ENCODE results near the gene CDHR3.
A peak's percentile ranks its signal among the peaks of the same experiment; 100 is the strongest.

Gene CDHR3

DNA sequence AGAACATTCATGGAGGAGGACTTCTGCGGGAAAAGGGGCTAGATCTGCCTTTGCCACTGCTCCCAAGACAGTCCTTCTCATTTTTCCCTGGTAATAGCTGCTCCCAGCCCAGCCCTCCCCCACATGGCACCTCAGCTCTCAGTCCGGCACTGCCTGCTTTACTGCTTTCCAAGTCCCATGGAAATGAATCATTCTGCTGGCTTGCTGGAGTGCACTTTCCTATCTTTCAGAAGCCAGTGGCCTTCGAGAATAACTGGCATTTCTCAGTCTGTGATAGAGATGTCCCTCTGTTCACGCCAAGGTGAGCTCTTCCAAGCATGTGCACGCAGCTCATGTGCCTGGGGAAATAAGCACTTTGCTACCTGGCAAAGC, 87.7 kb downstream of the CDHR3 start:
- DNase-seq (ENCODE audit: low spot score) = no peak

DNA sequence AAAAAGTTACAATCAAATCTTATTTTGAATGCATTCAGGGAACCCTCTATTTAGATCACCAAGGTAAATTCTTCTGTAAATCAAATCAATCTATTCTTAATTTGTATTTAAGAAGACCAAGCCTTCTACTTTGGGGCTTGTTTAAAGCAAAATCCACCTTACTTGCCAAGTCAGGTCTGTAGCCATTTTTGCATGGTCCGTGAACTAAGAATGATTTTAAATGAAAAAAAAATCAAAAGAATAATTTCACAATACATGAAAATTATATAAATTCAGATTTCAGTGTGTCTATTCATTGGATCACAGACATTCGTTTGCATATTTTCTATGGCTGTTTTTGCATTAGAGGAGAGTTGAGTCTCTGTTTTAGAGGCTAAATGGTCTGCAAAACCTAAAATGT, 89.6 kb downstream of the CDHR3 start:
- DNase-seq (ENCODE audit: low spot score) = no peak

DNA sequence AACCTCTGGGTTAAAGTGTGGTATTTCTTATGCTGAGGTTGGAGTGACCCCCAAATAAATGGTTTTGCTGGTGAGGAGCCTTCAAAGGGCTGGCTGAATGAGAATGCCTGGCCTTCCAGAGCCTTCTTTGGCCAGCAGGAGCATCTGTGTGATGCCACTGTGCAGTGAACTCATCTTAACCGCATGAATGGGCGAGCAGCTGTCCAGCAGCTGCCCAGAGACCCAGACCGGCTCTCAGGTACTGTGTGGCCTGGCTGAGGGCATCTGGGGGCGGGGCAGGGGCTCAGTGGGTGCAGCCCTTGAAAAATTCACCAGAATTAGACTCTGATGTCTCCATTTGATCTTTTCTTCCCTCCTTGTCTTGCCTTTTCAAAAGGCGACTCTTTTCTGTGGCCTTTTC, 90.0 kb downstream of the CDHR3 start:
- no peak for DNase-seq (ENCODE audit: low spot score)

DNA sequence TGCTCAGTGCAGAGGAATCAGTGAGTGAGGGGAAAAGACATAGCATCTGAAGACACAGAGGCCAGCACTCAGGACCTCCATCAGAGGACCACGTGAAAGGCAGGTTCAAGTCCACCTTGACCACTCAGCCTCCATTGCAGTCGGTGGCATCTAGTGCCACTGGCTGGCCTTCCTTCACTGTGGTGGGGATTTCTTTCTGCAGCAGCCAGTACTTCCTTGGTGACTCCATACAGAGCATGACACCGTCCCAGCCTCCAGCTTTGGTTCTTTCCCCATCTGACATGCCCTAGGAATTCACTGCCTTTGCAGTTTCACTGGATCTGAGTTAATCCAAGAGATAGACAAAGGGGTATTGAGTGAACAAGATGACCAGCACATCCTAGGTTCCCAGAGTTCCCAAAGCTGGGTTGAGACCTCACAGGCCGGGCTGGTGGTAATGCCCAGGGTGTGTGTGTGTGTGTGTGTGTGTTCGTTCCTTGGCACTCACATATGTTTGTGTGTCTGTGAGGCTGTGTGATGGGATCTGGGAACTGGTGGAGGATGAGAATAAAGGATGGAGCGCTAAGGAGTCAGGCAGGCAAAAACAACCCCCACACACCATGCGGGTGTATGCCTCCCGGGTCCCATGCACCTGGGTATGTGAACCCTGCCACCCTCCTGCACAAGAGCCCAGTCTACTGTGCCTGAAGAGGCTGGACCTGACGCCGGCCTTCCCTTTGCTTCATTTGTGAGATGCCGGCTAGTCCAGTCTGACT, 91.3 kb downstream of the CDHR3 start:
- no peak for DNase-seq (ENCODE audit: low spot score)

DNA sequence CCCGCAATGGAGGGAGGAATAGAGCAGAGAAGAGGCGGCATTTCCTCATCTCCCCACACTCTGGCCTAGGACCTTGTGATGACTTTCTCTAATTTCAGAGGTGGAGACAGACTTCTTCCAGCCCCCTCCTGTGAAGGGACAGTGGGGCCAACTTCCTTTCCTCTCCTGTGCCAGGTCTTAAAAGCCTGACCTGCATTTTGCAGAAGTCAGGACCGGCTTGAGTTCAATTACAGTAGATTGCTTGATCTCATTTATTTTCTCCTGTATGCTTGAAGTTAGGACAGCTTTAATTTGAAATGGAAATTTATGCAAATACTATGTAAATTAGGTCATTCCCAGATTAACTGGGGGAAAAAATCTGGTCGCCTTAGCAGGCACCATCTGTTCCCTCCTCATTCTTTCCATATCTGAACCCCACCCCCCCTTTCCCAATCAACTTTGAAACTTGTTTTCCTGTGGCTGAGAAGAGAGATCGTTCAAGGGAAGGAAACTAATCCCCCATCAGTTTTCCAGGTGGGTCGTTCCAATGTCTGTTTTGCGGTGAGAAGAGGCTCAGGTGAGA, 92.0 kb downstream of the CDHR3 start:
- DNase-seq (ENCODE audit: low spot score) = no peak

DNA sequence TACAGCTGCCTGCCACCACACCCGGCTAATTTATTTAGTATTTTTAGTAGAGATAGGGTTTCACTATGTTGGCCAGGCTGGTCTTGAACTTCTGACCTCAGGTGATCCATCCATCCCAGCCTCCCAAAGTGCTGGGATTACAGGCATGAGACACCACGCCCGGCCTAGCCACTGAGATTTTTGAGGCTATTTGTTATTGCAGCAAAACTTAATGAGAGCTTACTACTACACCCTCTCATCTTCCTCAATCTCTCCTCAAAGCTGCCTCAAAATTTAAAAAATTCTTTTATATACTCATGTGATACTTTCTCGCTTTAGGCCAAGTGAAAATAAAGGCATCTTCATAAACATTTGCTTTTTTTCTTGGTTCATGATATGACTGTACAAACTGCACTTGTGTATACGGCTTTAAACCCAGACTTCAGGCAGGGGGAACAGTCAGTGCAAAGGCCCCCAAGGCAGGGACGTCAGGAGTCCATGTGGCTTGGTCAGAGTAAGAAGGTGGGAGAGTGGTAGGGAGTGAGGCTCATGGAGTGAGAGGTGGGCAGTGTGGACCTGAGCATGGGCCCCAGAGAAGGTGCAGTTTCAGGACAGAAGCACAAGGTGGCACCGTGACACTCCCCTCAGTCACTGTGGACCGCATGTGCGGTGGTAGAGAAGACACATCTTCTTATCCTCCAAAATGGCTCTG, 93.6 kb downstream of the CDHR3 start:
- DNase-seq (ENCODE audit: low spot score) = peak; percentile 89

DNA sequence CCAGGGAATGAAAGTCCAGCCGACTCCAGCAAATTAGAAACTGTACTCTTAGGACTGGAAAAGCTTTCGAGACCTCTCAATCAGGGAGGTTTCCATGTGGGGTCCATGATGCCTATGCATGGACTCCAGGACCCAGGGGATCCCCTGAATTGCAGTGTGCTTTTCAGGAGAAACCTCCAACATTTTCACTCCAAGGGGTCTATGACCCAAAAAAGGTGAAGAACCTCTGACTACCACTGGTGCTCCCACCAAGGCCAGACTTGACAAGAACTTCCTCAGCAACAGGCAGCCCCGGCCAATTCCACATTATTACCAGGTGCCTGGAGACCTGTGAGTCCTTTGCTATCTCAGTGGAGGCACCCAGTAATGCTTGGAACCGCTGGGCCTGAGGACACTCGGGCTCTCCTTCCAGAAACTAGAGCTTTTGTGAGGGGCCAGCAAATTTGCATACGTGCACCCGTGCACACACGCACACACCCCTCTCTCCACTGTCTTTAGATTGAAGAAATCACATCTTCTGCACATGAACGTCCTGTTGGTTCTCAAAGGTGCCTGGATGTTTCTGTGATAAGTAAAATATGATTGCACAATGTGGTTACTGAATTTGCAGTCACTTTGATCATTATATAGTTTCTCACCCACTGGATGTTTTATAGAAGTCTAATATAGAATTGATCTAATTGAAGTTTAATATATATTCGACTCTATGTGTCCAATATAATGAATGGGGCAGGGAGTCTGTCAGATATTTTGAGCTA, 94.3 kb downstream of the CDHR3 start:
- no peak for DNase-seq (ENCODE audit: low spot score)

DNA sequence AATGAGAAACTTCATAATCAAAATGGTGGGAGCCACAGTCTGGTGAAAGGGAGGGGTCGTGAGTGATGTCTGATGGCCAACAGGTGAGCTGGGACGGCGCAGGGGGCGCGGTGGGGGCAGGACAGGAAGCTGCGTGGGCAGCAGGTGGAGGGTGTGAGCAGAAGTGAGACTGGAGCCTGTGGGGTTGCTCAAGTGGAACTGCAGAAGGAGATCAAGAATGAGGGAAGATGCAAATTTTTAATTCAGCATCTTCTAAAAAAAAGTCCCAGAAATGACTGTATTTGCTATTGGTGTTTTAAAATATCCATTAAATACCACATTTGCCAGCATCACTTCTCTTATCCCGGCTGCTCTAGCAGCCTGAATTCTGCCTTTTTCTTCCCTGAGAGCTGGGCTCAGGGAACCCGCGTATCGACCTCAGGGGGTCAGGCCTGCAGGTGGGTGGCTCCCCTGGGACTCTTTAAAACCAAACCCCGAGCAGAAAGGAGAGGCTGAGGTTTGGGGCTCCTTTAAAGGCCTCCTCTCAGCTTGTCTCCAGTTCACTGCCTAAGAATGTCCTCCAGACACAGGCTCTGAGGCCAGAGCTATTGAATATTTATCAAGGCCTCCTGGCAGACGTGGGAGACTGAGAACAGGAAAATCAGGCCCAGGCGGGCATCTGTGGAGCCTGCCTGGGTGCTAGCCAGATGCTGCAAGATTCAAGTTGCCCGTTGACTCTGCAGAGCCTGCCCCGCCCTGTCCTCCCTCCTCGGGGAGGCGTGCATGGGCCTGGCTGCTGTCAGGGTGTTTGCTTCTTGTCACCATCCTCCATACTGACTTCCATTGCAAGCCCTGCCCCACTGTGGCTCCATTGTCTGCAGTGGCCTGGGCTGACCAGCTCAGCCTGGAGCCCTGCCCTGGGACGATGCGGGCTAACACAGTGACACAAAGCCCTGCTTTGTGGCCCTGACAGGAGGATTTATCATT, 95.2 kb downstream of the CDHR3 start:
- DNase-seq (ENCODE audit: low spot score) = no peak

DNA sequence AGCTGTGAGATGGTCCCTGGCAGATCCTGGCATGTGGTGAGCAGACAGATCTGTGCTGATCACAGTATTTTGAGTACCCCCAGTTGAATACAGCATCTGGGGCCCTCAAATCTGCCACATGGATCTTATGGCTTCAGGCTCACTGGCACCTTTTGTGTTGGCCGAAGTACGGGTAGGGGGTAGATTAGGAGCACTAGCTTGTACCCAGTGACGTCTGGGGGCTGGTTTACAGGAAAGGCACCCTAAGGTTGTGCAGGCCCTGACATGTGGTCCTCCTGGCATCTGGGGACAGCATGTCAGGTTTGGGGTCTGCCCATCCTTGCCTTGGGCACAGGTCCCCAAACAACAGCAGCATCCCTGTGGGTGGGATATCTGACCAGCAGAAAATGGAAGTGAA, 95.9 kb downstream of the CDHR3 start:
- DNase-seq (ENCODE audit: low spot score) = no peak

DNA sequence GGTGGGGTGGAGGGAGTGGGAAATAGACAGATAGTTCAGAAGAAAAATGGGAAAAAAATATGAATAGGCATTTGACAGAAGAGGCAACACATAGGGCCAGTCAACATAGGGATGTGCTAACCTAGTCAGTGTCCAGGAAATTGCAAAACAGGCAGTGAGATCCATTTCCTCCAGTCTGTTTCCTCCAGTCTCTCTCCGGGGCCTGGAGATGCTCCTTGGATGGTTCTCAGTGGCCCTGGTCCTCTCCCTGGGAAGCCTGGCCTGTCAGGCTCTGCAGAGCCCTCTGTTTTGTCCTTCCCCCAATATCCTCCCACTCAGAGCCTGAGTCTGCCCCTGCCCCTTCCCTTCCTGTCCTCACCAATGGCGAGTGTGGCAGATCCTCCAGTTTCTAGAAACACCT, 96.5 kb downstream of the CDHR3 start:
- DNase-seq (ENCODE audit: low spot score) = no peak

DNA sequence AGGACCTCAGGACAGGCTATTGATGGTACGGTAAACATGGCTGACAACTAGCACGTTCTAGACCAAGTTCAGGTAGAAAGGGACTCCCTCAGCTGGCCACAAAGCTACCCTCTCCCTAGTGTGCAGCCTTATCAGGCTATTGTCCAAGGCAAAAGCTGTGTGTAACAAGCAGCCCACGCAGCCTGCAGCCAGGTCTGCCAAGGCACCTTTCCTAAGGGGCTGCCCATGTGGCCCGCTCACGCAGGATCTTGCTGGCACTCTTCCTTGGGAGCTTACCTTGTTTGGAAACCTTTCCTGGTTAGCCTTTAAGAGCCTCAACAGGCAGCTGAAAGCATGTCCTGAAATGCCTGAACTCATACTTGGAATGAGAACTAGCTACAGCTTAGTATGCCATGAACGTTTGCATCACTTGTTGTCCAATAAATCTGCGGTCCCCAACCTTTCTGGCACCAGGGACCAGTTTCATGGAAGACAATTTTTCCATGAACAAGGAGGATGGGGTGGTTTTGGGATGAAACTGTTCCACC, 97.4 kb downstream of the CDHR3 start:
- DNase-seq (ENCODE audit: low spot score) = no peak

DNA sequence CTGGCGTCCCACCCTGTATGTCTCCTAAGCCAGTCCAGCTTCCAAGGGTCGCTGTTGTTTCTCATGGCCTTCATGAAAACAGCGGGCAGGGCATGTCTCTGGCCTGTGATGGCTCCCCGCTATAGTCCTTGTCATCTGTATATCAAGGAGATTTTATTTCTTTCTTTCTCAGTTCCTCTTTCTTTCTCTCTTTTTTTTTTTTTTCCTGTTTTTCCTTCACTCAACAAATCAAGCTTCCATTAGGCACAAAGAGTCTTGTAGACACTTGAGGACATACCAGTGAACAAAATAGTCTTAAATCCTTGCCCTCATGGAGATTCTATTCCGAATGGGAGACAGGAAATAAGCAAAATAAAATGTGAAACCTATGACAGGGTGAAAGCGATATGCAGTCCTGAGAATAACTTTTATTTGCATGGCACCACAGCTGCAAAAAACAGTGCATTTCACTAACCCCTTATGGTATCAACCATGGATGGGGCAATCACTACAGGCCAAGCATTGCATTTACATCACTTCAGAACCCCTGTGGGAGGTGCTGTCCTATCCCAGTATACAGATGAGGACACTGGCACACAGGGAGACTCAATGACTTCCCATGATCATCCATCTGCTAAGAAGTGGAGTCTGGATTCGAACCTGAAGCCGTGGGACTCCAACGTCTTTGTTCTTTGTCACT, 98.4 kb downstream of the CDHR3 start:
- no peak for DNase-seq (ENCODE audit: low spot score)

DNA sequence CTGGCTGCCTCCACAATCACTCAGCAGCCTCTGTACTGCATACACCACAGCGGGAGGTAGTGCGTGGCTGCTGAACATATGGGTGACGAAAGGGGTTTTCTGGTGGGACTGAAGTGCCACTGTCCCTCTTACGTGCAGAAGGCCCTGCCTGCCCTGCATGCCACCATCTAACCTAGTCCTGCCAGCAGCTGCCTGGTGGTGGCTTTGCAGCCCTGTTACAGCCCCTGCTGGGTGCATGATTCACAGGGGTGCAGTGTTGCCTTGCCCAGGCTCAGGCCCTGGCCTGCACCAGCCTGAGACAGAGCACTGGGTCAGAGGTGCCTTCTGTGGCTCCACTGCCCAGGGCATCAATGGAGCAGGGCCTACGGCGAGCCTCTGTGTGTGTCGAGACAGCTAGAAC, 98.9 kb downstream of the CDHR3 start:
- no peak for DNase-seq (ENCODE audit: low spot score)

DNA sequence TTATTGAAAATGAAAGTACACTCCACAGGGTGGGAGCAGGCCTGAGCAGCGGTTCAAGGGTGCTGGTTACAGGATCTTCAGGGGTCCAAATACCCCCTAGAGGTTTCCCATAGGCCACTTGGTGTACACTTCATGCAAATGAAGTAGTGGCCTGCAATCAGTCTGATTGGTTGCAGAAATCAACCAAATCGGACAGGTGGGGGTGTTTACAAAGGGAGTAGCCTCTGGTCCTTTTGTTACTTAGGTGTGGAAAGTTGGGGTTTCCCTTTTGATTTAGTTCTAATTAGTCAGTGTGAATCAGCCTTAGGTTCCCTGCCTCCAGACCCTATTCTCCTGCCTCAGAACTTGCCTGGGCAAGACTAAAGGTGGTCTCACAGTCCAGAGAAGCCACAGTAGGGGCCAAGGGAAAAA, 99.5 kb downstream of the CDHR3 start:
- DNase-seq (ENCODE audit: low spot score) = no peak

DNA sequence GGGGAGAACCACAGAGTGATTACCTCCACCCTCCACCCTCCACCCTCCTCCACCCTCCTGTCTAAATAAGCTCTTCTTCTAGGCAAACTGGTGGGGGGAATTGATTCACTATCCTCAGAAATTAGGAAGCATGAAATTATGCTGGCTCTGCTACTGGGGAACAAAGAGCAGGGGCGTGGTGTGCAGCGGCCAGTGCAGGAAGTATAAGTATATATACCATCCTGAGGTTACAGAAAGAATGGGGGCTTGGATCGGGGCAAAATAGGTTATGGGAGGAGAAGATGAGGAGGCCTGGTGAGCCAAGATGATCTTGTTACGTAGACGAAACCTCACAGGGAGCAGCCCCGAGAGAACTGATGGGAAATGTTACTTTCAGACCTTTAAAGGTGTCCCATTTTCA, 100.0 kb downstream of the CDHR3 start:
- DNase-seq (ENCODE audit: low spot score) = no peak

DNA sequence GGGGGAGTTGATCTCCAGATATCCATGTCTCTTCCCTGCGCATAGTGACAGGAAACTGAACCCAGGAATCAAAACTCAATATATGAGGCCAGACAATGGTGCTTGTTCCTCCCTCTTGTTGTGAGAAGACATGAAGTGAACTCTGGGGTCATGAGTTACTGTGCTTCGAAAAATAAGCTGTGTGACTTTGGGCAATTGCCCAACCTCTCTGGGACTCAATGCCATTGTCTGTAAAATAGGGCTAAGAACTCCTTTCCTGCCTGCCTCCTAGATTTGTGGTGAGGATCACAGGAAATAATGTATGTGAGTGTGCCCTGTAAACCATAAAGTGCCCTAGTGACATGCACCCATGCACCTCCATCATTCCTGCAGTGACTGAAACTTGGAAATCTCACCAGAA, 100.6 kb downstream of the CDHR3 start:
- no peak for DNase-seq (ENCODE audit: low spot score)

DNA sequence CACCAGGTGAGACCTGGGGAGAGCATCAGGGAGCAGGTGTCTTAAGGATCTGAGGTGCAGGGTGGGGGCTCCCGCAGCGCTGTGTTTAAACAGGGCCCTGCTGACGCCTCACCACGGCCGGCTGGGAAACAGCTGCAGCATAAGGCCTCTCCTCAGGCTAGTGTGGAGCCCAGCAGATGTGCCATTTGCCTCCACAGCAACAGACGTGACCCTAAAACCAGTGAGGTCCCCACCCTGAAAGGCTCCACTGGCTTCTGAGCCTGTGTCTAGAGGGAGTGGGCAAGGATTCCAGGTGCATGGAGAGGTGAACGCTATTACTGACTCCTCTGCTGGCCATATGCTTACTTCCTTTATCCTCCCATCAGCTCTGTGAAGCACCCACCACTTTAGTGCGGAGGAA, 101.3 kb downstream of the CDHR3 start:
- DNase-seq (ENCODE audit: low spot score) = no peak

DNA sequence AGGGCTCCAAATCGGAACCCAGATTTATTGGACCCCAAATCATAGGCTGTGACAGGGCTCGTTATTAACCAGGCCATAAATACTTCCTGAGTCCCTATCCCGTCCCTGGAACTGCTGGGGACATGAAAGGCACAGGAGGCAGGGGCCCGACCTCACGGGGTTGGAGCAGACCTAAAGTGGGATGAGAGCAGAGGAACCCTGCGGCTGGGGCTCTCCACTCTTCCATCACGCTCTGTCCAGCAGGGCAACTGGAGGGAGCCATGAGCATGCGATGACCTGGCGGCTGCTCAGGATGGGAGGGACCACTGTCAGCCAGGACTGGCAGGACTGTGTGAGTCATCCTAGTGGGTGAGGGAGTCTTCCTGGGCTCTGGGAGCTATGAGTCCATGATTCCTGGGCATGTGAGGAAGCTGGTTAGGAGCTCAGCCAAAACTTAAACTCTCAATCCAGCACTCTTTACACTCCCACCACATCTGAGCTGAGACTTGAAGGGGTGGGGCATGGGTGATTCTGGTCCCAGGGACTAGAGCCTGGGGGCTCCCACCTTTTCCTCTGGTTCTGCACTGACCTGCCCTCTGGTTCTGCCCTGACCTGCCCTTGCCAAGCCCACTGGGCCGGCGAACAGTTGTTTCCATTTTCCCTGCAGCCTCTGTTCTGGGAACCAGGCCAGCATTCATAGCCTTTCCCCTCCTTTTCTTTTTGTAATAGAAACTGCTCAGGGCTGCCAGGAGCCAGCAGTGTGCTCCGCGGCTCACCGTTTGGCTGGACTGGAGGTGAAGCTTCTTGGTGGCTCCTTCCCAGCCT, 101.9 kb downstream of the CDHR3 start:
- peak; percentile 52 for DNase-seq (ENCODE audit: low spot score)

DNA sequence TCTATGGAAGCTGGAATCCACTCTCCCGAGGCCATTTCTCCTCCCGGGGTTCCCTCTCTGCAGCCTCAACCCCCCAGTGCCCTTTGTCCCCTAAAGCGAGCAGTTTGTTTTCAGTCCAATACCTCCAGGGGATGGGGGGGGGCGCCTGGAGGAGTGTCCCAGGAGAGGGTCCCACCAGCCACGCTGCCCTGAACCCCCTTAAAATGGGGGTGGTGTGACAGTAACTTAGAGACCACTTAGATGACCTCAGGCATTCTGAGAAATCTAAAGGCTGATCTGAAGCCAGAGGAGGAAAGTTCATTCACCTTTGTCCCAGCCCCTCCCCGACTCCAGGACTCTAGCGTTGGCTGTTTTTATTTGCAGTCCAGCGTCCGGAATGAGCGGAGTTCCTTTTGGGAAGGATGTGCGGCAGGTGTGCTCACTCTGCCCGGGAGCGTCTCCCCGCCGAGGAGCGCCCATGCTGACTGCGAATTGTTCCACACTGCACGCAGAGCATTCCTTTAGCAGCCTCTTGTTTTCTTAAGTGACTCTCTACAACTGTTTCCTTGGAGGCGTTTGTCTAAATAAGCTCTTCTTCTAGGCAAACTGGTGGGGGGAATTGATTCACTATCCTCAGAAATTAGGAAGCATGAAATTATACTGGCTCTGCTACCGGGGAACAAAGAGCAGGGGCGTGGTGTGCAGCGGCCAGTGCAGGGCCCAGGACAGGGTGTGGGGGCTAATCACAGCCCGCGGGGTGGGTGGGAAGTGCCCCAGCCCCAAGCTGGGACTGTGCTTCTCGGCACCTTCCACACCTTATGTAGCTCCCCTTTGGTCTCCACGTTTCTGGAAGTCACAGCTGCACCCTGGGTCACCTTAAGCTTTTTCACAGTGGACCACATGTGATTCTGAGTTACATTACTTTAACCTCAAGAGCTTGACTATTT, 102.8 kb downstream of the CDHR3 start:
- DNase-seq (ENCODE audit: low spot score) = peak; percentile 52

All from HuH-7.5 (cell line).